BJ (cell line): ENCODE results near the gene MGAT3. TPM values are rescaled to one million over a fixed set of nuclear protein-coding genes. Genes with fewer than 3 reads are reported as not detected.

Experiments used
- CTCF ChIA-PET: fragments of 350-600 bp; formaldehyde crosslinking; extraction: SDS; loops from one replicate; lab custom pipeline; 2021; ENCODE audit warnings: antibody characterized with exemption, inconsistent platforms; lab: Yijun Ruan, JAX
- POLR2A ChIA-PET: fragments of 300-600 bp; sonication (Branson Sonifier 250); formaldehyde crosslinking; extraction: SDS; loops from one replicate; lab custom pipeline; 2021; ENCODE audit warnings: antibody characterized with exemption; lab: Charles Lee
- DNase-seq: peaks from one replicate; pipeline ENCODE4 v3.0.0-alpha.2; 2011; ENCODE audit warnings: low read depth
- H3K27me3 ChIP-seq: 2 replicates; pipeline ENCODE4 v1.6.0; 2011; ENCODE audit warnings: low read length; ENCODE audit not compliant: control insufficient read depth, insufficient read depth
- H3K36me3 ChIP-seq: 2 replicates; pipeline ENCODE4 v1.5.1; 2011; ENCODE audit warnings: low read length; ENCODE audit not compliant: control insufficient read depth, insufficient read depth
- H3K4me3 ChIP-seq: 2 replicates; pipeline ENCODE4 v1.5.1; 2011; ENCODE audit warnings: low read depth, mild to moderate bottlenecking, control low read depth, low read length
- polyA plus RNA-seq: library from polyadenylated mRNA; depleted of rRNA; stranded (reverse); fragments of >200 nt; gene quantifications from 2 replicates; pipeline ENCODE4 v1.2.3, GENCODE V29; 2011
- TF ChIP-seq, protein P1 (sequence below): IDR thresholded peaks from 2 replicates; pipeline ENCODE4 v1.5.1; 2011; ENCODE audit warnings: low read depth, mild to moderate bottlenecking, control low read depth, inconsistent platforms, low read length, moderate library complexity; ENCODE audit not compliant: insufficient read depth

Gene MGAT3
- polyA plus RNA-seq, 1 experiment = 0.53 TPM

DNA sequence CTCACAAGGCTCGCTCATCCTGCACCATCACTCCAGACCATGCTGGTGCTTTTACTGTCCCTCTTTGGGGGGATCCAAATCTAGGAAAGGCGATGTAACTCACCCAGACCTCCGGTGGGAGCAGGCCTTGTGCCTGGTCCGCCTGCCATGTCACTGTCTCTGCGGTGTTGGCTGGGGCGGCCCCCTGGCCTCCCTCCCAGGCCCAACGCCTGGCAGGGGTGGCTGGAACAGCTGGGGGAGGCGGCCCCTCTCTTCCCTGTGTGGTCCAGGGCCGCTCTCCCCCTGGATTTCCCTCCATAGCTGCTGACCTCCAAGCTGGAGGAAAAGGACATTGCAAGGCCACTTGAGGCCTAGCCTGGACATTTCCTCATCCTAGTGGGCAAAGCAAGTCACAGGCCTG, 11.1 kb upstream of the MGAT3 start:
- H3K36me3 ChIP-seq = no peaks in the 10 kb centered on the region
- 0 out of 2 replicates have a peak, but pooled peaks cover 1% of the 10 kb centered on the region for H3K27me3 ChIP-seq
- TF ChIP-seq, protein P1, sequence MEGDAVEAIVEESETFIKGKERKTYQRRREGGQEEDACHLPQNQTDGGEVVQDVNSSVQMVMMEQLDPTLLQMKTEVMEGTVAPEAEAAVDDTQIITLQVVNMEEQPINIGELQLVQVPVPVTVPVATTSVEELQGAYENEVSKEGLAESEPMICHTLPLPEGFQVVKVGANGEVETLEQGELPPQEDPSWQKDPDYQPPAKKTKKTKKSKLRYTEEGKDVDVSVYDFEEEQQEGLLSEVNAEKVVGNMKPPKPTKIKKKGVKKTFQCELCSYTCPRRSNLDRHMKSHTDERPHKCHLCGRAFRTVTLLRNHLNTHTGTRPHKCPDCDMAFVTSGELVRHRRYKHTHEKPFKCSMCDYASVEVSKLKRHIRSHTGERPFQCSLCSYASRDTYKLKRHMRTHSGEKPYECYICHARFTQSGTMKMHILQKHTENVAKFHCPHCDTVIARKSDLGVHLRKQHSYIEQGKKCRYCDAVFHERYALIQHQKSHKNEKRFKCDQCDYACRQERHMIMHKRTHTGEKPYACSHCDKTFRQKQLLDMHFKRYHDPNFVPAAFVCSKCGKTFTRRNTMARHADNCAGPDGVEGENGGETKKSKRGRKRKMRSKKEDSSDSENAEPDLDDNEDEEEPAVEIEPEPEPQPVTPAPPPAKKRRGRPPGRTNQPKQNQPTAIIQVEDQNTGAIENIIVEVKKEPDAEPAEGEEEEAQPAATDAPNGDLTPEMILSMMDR = no peak
- no peak overlapping the region for H3K4me3 ChIP-seq
- POLR2A ChIA-PET = no interaction called here
- CTCF ChIA-PET = interaction anchor here (1.3 kb wide), 1 partner anchor 9 kb away, joined by 5 read pairs; no protein-coding TSS in a partner anchor
- DNase-seq = no peak

DNA sequence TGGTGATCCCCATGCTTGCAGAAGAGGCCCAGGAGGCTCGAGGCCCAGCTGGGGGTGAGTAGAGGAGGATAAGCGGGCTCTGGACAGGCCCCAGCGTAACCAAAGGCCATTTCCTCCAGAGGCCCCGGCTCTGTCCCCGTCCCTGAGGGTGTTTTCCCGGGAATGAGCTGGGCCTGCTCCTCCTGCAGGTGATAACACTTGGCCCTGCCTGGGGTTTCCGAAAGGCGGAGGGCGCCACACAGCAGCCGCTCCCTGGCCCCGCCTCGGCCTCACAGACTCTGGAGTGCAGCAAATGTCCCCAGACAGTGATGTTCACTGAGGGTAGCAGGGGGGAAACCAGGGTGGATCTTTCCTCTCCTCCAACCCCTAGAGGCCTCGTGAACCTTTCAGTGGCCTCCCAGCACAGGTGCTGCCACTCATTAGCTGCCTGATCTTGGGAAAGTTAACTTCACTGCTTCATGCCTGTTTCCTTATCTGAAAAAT, 10.5 kb upstream of the MGAT3 start:
- DNase-seq = no peak
- Histone ChIP-seq H3K4me3 (no peak overlapping the region), H3K27me3 (0 out of 2 replicates have a peak, but pooled peaks cover 1% of the 10 kb centered on the region), H3K36me3 (no peaks in the 10 kb centered on the region)
- TF ChIP-seq, protein P1 = no peak
- POLR2A ChIA-PET = no interaction called here
- CTCF ChIA-PET = interaction anchor here (1.3 to 2.0 kb wide), 3 partner anchors 9 to 22 kb away, joined by 4 to 5 read pairs (median 4); no protein-coding TSS in a partner anchor

DNA sequence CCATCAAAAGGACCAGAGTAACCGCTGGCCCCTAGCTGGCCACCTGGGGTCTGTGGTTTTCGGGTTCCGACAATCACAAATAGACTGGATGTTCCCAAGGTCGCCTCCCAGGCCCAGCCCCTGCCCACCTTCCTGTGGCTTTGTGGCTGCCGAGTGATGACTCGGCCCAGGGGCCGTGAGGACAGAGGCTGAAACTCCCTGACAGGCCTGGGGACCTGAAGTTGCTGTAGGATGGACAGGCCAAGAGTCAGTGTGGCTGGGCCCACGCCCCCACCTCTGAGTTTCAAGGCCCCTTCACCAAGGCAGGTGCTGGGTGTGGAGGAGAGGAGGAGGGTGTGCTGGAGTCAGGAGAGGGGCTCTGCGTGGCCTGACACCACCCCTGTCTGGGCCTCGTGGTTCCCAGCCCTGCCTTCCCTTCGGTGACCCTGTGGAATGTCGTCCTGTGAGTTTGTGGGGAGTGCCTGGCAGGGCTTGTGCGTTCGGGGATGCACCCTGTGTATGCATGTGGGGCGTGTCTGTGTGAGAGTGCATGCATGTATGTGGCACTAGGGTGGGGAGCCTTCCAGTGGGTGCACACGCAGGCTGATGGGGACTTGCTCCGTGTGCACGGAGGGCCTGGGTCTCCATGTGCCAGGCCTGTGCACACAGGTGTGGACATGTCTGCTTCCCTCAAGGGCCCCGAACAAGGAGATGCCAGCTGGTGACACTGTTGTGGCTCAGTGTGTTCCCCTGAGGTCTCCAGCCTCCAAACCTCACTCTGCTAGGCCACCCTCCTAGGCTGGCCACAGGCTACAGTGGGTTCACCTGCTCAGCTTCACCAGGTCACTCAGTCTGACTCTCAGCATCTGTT, 8.4 kb upstream of the MGAT3 start:
- no peaks in the 10 kb centered on the region for H3K36me3 ChIP-seq
- ChIA-PET CTCF (interaction anchor here (1.2 to 2.0 kb wide), 2 partner anchors 20 to 66 kb away, joined by 3 to 4 read pairs; no protein-coding TSS in a partner anchor), POLR2A (no interaction called here)
- TF ChIP-seq, protein P1 = no peak
- DNase-seq = no peak
- no peak overlapping the region for H3K4me3 ChIP-seq
- 0 out of 2 replicates have a peak, but pooled peaks cover 1% of the 10 kb centered on the region for H3K27me3 ChIP-seq

DNA sequence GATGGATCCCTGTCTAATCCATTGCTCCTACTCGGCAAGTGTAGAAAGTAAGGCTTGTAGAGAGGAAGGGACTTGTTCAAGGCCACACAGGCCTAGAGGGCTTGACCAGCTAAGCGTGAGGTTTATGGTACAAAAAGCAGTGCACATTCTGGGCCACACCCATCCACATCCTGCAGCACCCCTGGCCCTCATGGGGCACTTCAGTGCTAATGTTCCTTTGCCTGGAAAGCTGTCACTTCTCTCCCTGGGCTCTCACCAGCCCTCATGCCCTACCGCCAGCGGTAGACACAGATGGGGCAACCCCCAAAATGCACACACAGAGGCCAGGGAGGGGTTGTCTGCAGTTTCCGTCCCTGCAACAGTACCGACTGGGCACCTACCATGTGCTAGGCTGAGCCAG, 7.1 kb upstream of the MGAT3 start:
- H3K27me3 ChIP-seq = peaks cover 4% of the 10 kb centered on the region; the same call in 1 of the 2 replicates
- TF ChIP-seq, protein P1 = no peak
- no peak for DNase-seq
- no peaks in the 10 kb centered on the region for H3K36me3 ChIP-seq
- ChIA-PET CTCF (no interaction called here), POLR2A (no interaction called here)
- no peak overlapping the region for H3K4me3 ChIP-seq

DNA sequence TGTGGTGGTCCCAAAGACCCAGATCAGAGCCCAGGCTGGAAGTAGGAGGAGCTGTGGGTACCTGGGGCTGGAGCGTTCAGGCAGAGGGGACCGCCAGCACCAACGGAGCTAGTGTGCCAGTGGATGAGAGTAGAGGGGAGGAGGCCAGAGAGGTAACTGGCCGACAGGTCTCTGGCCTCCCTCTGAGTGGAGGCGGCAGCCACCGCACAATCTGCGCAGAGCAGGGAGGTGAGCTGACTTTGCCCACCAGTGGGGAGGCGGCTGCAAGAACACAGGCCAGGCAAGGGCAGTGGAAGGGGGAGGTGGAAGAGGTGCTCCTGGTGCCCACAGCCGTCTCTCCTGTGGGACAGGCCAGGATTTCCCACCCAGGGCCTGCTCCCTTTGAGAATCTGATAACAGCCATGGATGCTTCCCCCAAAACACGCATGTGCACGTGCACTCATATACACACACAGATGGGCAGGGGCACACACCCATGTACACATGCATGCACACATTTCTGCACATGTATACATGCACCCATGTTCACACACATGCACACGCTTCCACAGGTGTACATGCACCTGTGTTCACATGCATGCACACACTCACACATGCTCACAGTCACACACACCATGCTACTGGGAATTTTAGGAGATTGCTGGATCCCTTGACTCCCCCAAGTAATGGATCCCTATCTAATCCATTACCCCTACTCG, 6.4 kb upstream of the MGAT3 start:
- POLR2A ChIA-PET = no interaction called here

More for the DNA sequence above, 6.4 kb upstream of the MGAT3 start:
- Histone ChIP-seq H3K36me3 (no peaks in the 10 kb centered on the region), H3K27me3 (peaks cover 4% of the 10 kb centered on the region; the same call in 1 of the 2 replicates), H3K4me3 (no peak overlapping the region)
- DNase-seq = no peak
- TF ChIP-seq, protein P1 = no peak
- CTCF ChIA-PET = interaction anchor here (0.6 kb wide), 1 partner anchor 13 kb away, joined by 3 read pairs; no protein-coding TSS in a partner anchor
